Panc1 (cell line): ENCODE results near the gene ZNF484. TPM values are rescaled to one million over a fixed set of nuclear protein-coding genes. Genes with fewer than 3 reads are reported as not detected.
"Not testable (repeated sequence)": the region's sequence is repeated elsewhere in the genome, so short reads cannot be mapped to it uniquely, and the experiment has no call there.

ENCODE experiments used
- ATAC-seq: fragments of 200-7000 bp; cut with Tn5 transposase; 2 replicates; pipeline ENCODE4 v1.9.1; 2020; ENCODE audit warnings: mild to moderate bottlenecking, moderate library complexity
- BruUV-seq: library from RNA; stranded (reverse); fragments of 400-500 nt; replicated peaks from 2 replicates; lab custom pipeline; 2021; lab: Mats Ljungman, UMichigan
- CTCF ChIA-PET: fragments of 300-600 bp; sonication (Branson Sonifier 250); formaldehyde crosslinking; loops from one replicate; lab custom pipeline; 2022; ENCODE audit warnings: antibody characterized with exemption; lab: Charles Lee
- POLR2A ChIA-PET: fragments of 300-600 bp; sonication (Branson Sonifier 250); formaldehyde crosslinking; loops from one replicate; lab custom pipeline; 2022; ENCODE audit warnings: antibody characterized with exemption; lab: Charles Lee
- DNase-seq: peaks from one replicate; pipeline ENCODE4 v3.0.0-alpha.2; 2010; ENCODE audit warnings: low read depth, low spot score
- H3K27ac ChIP-seq: 2 replicates; pipeline ENCODE4 v1.5.1; 2011; ENCODE audit warnings: mild to moderate bottlenecking, low read length, inconsistent platforms
- H3K27me3 ChIP-seq: fragments of 200-500 bp; sonication (Bioruptor generic); 2 replicates; pipeline ENCODE4 v1.6.0; 2014; ENCODE audit warnings: low read length, inconsistent platforms; ENCODE audit not compliant: control insufficient read depth, insufficient read depth
- H3K36me3 ChIP-seq: fragments of 200-500 bp; sonication (Bioruptor generic); 2 replicates; pipeline ENCODE4 v1.5.1; 2014; ENCODE audit warnings: inconsistent platforms, mild to moderate bottlenecking, low read length, moderate library complexity; ENCODE audit not compliant: control insufficient read depth, insufficient read depth
- H3K4me1 ChIP-seq: 2 replicates; pipeline ENCODE4 v1.5.1; 2011; ENCODE audit warnings: inconsistent platforms, mild to moderate bottlenecking, low read length, moderate library complexity; ENCODE audit not compliant: control insufficient read depth, insufficient read depth
- H3K4me3 ChIP-seq, 2 experiments: 2 replicates each; pipeline ENCODE4 v1.5.1; 2011 to 2012; ENCODE audit warnings: low read depth in 2 of 2, low read length in 2 of 2, mild to moderate bottlenecking in 2 of 2, inconsistent platforms in 1 of 2, moderate library complexity in 1 of 2
- H3K9me3 ChIP-seq: fragments of 200-500 bp; sonication (Bioruptor generic); 2 replicates; pipeline ENCODE4 v1.5.1; 2014; ENCODE audit warnings: low read depth, mild to moderate bottlenecking, inconsistent platforms, low read length, moderate library complexity; ENCODE audit not compliant: control insufficient read depth, insufficient read depth
- CTCF ChIP-seq: fragments of 450-650 bp; IDR thresholded peaks from 2 replicates; pipeline ENCODE4 v1.5.1; 2017; ENCODE audit warnings: mild to moderate bottlenecking
- POLR2AphosphoS5 ChIP-seq: IDR thresholded peaks from 2 replicates; pipeline ENCODE4 v1.6.1; 2012; ENCODE audit warnings: mild to moderate bottlenecking, low read depth, low read length, moderate library complexity
- REST ChIP-seq, 2 experiments: IDR thresholded peaks; 2 replicates each; pipeline ENCODE4 v1.6.1; 2011 to 2012; ENCODE audit warnings: low read depth in 2 of 2, control low read depth in 1 of 2, low read length in 1 of 2, mild to moderate bottlenecking in 1 of 2, moderate library complexity in 1 of 2; ENCODE audit not compliant: insufficient read depth in 1 of 2
- SIN3A ChIP-seq: IDR thresholded peaks from 2 replicates; pipeline ENCODE4 v1.6.1; 2012; ENCODE audit warnings: low read depth, mild to moderate bottlenecking, low read length, moderate library complexity, borderline replicate concordance; ENCODE audit not compliant: insufficient read depth
- TCF7L2 ChIP-seq: IDR thresholded peaks from 2 replicates; pipeline ENCODE4 v1.6.1; 2011; ENCODE audit warnings: mild to moderate bottlenecking, low read depth, low read length, inconsistent platforms
- in situ Hi-C: cut with HindIII; loops from 2 replicates; pipeline ENCODE4 v1.10.0; 2016; ENCODE audit warnings: low sequenced_read_pairs, low pct_unique_long_range_greater_than_20kb
- intact Hi-C: fragments of 100-400 bp; cut with micrococcal nuclease; formaldehyde crosslinking; loops from one replicate; pipeline ENCODE4 v1.10.0; 2022; ENCODE audit not compliant: unreplicated experiment
- total RNA-seq: library from RNA; stranded (reverse); gene quantifications from one replicate; pipeline ENCODE4 v1.2.1, GENCODE V29; 2021; ENCODE audit not compliant: unreplicated experiment

ZNF484 gene
- total RNA-seq, 1 experiment from 2014 or later: 5.4 TPM

GRCh38 chr9:92804727-92805126 is 73.1 kb downstream of the ZNF484 start:
- ChIA-PET CTCF (no interaction called here), POLR2A (no interaction called here)
- DNase-seq (no peak), ATAC-seq (no peak)
- H3K27ac ChIP-seq: no peak overlapping the region
- TF ChIP-seq SIN3A (no peak), TCF7L2 (no peak), REST (IDR thresholded peaks at IDR 0.05; ENCODE audit: insufficient read depth in 1 of 2, low read depth in 2 of 2, low read length in 1 of 2) (no peak), CTCF (no peak), POLR2AphosphoS5 (no peak)
- no peaks in the 10 kb centered on the region for H3K4me1 ChIP-seq
- H3K27me3 ChIP-seq: peaks cover 3% of the 10 kb centered on the region
- H3K4me3 ChIP-seq: no peak overlapping the region
- H3K9me3 ChIP-seq: no peaks in the 10 kb centered on the region
- BruUV-seq: no TSS peak
- intact Hi-C loops: no loop called here
- in situ Hi-C loops: no loop called here
- peaks cover under 1% of the 10 kb centered on the region; the same call in 1 of the 2 replicates for H3K36me3 ChIP-seq

GRCh38 chr9:92798358-92798757 is 79.5 kb downstream of the ZNF484 start:
- intact Hi-C loops: no loop called here
- no peak overlapping the region for H3K4me3 ChIP-seq
- no peaks in the 10 kb centered on the region for H3K4me1 ChIP-seq
- CTCF ChIA-PET: no interaction called here
- H3K36me3 ChIP-seq: no peaks in the 10 kb centered on the region
- BruUV-seq: no TSS peak
- peaks cover 7% of the 10 kb centered on the region for H3K27me3 ChIP-seq
- in situ Hi-C loops: no loop called here
- DNase-seq (no peak), ATAC-seq (no peak)
- TF ChIP-seq SIN3A (no peak), REST (IDR thresholded peaks at IDR 0.05; ENCODE audit: insufficient read depth in 1 of 2, low read depth in 2 of 2, low read length in 1 of 2) (no peak), POLR2AphosphoS5 (no peak), TCF7L2 (no peak), CTCF (no peak)
- H3K27ac ChIP-seq: no peak overlapping the region
- H3K9me3 ChIP-seq: no peaks in the 10 kb centered on the region
- POLR2A ChIA-PET: interaction anchor here (0.5 kb wide), 1 partner anchor 67 kb away, joined by 3 read pairs; no protein-coding TSS in a partner anchor

- DNase-seq, H3K4me3 ChIP-seq, ATAC-seq, H3K36me3 ChIP-seq, H3K27ac ChIP-seq, CTCF ChIA-PET, POLR2A ChIA-PET, BruUV-seq, H3K9me3 ChIP-seq, intact Hi-C loops, H3K4me1 ChIP-seq, H3K27me3 ChIP-seq, in situ Hi-C loops: not testable (repeated sequence)
These were observed 81.5 kb downstream of the ZNF484 start for GRCh38 chr9:92796337-92796804.
